OCI-LY3 (cell line): Measurements from ENCODE around the gene BCCIP.

Source experiments
- EZH2phosphoT487 ChIP-seq: fragments of 200-600 bp; shearing (Covaris generic); IDR thresholded peaks from 2 replicates; pipeline ENCODE4 v1.6.1; 2018; ENCODE audit warnings: antibody characterized with exemption, mixed run types, low read depth
- TF ChIP-seq, protein P1 (sequence below): fragments of 200-600, 300-600 bp; sonication (generic); IDR thresholded peaks from 2 replicates; pipeline ENCODE4 v1.5.1; 2014; ENCODE audit warnings: antibody characterized with exemption, low read length, low read depth

DNA sequence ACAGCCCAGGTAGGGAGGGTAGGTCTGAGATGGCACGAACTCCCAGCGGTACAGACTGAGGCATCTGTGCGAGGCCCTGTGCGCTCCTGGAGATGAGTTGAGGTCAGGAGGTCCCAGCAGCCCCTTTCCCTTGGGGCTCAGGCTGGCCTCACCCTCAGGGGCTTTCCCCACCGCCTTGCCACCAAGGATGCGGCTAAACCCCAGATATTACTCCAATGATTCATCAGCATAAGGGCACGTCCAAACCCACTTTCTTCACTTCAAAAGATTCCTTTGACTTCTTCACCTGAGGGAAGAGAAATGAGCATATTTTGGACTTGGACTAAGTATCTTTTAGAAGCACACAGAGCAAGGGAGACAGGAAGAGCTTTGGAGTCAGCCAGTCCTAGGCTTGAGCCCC lies 20.6 kb upstream of the BCCIP start:
- TF ChIP-seq, protein P1, sequence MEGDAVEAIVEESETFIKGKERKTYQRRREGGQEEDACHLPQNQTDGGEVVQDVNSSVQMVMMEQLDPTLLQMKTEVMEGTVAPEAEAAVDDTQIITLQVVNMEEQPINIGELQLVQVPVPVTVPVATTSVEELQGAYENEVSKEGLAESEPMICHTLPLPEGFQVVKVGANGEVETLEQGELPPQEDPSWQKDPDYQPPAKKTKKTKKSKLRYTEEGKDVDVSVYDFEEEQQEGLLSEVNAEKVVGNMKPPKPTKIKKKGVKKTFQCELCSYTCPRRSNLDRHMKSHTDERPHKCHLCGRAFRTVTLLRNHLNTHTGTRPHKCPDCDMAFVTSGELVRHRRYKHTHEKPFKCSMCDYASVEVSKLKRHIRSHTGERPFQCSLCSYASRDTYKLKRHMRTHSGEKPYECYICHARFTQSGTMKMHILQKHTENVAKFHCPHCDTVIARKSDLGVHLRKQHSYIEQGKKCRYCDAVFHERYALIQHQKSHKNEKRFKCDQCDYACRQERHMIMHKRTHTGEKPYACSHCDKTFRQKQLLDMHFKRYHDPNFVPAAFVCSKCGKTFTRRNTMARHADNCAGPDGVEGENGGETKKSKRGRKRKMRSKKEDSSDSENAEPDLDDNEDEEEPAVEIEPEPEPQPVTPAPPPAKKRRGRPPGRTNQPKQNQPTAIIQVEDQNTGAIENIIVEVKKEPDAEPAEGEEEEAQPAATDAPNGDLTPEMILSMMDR = no peak
- TF ChIP-seq EZH2phosphoT487 = no peak
